NCI-H1105 treated with DMSO at 0.1 percent for 48 hours (cell line): ENCODE data around the gene GPR158.
"Not testable (repeated sequence)": the region's sequence is repeated elsewhere in the genome, so short reads cannot be mapped to it uniquely, and the experiment has no call there.

Experiments used
- DNase-seq: peaks from one replicate; lab custom pipeline; 2025; lab: John Stamatoyannopoulos, UW

Gene GPR158

GRCh38 chr10:25296324-25296723 lies 121.5 kb downstream of the GPR158 start:
- DNase-seq = no peak

- no peak for DNase-seq
Observed at GRCh38 chr10:25297466-25297865, 122.7 kb downstream of the GPR158 start.

- DNase-seq = no peak
Observed at GRCh38 chr10:25300073-25300472, 125.3 kb downstream of the GPR158 start.

GRCh38 chr10:25304606-25305005 lies 129.8 kb downstream of the GPR158 start:
- DNase-seq = no peak

- no peak for DNase-seq
Observed at GRCh38 chr10:25306386-25306785, 131.6 kb downstream of the GPR158 start.

- no peak for DNase-seq
Observed at GRCh38 chr10:25308278-25308677, 133.5 kb downstream of the GPR158 start.

- not testable (repeated sequence) for DNase-seq
Observed at GRCh38 chr10:25317596-25318211, 142.9 kb downstream of the GPR158 start.

- DNase-seq = no peak
Observed at GRCh38 chr10:25327273-25327672, 152.5 kb downstream of the GPR158 start.

- DNase-seq = no peak
Observed at GRCh38 chr10:25328361-25328760, 153.6 kb downstream of the GPR158 start.

GRCh38 chr10:25329587-25329986 lies 154.8 kb downstream of the GPR158 start:
- not testable (repeated sequence) for DNase-seq

- DNase-seq = no peak
Observed at GRCh38 chr10:25334445-25334844, 159.6 kb downstream of the GPR158 start.

GRCh38 chr10:25336330-25336729 lies 161.5 kb downstream of the GPR158 start:
- DNase-seq = no peak

GRCh38 chr10:25338271-25338670 lies 163.5 kb downstream of the GPR158 start:
- DNase-seq = no peak

GRCh38 chr10:25339966-25340365 lies 165.2 kb downstream of the GPR158 start:
- DNase-seq = no peak

- DNase-seq = no peak
Observed at GRCh38 chr10:25349520-25349919, 174.7 kb downstream of the GPR158 start.

- DNase-seq = no peak
Observed at GRCh38 chr10:25356609-25357008, 181.8 kb downstream of the GPR158 start.

GRCh38 chr10:25357269-25357668 lies 182.5 kb downstream of the GPR158 start:
- DNase-seq = no peak

GRCh38 chr10:25382029-25382810 lies 207.4 kb downstream of the GPR158 start:
- no peak for DNase-seq

GRCh38 chr10:25382901-25383300 lies 208.1 kb downstream of the GPR158 start:
- not testable (repeated sequence) for DNase-seq

- DNase-seq = no peak
Observed at GRCh38 chr10:25383686-25384085, 208.9 kb downstream of the GPR158 start.

GRCh38 chr10:25384618-25385017 lies 209.8 kb downstream of the GPR158 start:
- no peak for DNase-seq

GRCh38 chr10:25388188-25388861 lies 213.5 kb downstream of the GPR158 start:
- no peak for DNase-seq

- no peak for DNase-seq
Observed at GRCh38 chr10:25388862-25389206, 214.0 kb downstream of the GPR158 start.
